Measurements from ENCODE around the gene WIZ.
"Not testable (repeated sequence)": the region's sequence is repeated elsewhere in the genome, so short reads cannot be mapped to it uniquely, and the experiment has no call there.

Gene WIZ

GRCh38 chr19:15400521-15401396 is 49.0 kb downstream of the WIZ start:
- DNase-seq = no peak

- DNase-seq = no peak
Measured at GRCh38 chr19:15399635-15400034, 50.1 kb downstream of the WIZ start.

- no peak for DNase-seq
Measured at GRCh38 chr19:15399234-15399515, 50.6 kb downstream of the WIZ start.

GRCh38 chr19:15398501-15399233 is 51.1 kb downstream of the WIZ start:
- no peak for DNase-seq

GRCh38 chr19:15397782-15398181 is 52.0 kb downstream of the WIZ start:
- DNase-seq = no peak

GRCh38 chr19:15397236-15397635 is 52.5 kb downstream of the WIZ start:
- no peak for DNase-seq

GRCh38 chr19:15396436-15396835 is 53.3 kb downstream of the WIZ start:
- DNase-seq = no peak

GRCh38 chr19:15395251-15395650 is 54.5 kb downstream of the WIZ start:
- DNase-seq = not testable (repeated sequence)

- DNase-seq = no peak
Measured at GRCh38 chr19:15394426-15394825, 55.3 kb downstream of the WIZ start.

- no peak for DNase-seq
Measured at GRCh38 chr19:15393963-15394362, 55.8 kb downstream of the WIZ start.

- DNase-seq = no peak
Measured at GRCh38 chr19:15390814-15391213, 58.9 kb downstream of the WIZ start.

GRCh38 chr19:15381864-15382263 is 67.9 kb downstream of the WIZ start:
- DNase-seq = no peak

GRCh38 chr19:15381429-15381828 is 68.3 kb downstream of the WIZ start:
- DNase-seq = no peak

GRCh38 chr19:15379999-15380647 is 69.6 kb downstream of the WIZ start:
- peak; percentile 62 for DNase-seq

GRCh38 chr19:15379083-15379998 is 70.4 kb downstream of the WIZ start, which contains the start of gene AKAP8:
Gene AKAP8, minus strand, starts transcription at chr19:15379787. Its CDS starts 56 bp downstream, at chr19:15379731.
- peak; percentile 98 for DNase-seq

- DNase-seq = peak; percentile 71
Measured at GRCh38 chr19:15378534-15379082, 71.1 kb downstream of the WIZ start.

- DNase-seq = no peak
Measured at GRCh38 chr19:15374796-15375440, 74.8 kb downstream of the WIZ start.

- no peak for DNase-seq
Measured at GRCh38 chr19:15374105-15374651, 75.6 kb downstream of the WIZ start.

- no peak for DNase-seq
Measured at GRCh38 chr19:15373644-15374043, 76.1 kb downstream of the WIZ start.

GRCh38 chr19:15372891-15373301 is 76.9 kb downstream of the WIZ start:
- DNase-seq = no peak

- DNase-seq = peak; percentile 27
Measured at GRCh38 chr19:15372470-15372869, 77.3 kb downstream of the WIZ start.

Measured in stimulated activated CD4-positive, alpha-beta T cell treated with anti-CD3 and anti-CD28 coated beads, Interleukin-15, amount 100 ng/mL, for 24 hours (primary cell).